GM20431 (cell line): ENCODE data around the gene MAPT.

ENCODE experiments used
- in situ Hi-C: fragments of 300-500 bp; cut with MseI, MboI; formaldehyde crosslinking; loops from one replicate; pipeline ENCODE4 v1.15.0; 2020; ENCODE audit warnings: low sequenced_read_pairs; ENCODE audit not compliant: unreplicated experiment

Gene MAPT

DNA sequence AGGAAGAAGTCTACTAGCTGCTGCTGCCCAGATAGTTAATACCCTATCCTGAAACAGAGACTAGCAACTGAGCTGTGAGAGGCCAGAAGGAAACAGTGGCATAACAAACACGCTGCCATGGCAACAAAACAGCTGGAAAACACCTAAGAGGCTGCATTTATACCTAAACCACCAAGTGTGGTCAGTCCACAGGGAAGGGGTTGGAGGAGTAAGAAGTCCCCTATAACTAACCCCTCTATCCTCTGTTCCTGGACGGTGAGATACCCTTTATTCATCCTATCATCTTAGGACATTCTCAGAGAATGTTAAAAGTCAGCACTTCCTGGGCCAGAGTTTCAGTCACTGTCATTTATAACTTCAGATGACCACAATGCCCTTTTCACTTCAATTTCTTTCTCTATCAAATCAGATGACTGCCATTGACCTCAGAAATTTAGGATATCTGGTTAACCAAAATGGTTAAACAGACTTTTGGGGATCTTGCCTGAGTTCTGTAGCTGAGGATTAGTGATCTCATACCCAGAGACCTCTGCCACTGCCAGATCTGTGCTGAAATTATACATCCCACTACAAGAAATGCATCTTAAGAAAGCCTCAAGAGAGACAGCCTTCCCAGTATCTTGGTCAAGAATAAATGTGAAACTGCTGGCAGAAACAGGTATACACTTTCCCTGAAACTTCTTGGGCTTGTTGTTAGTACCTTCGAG is 140.9 kb downstream of the MAPT start:
- in situ Hi-C loops: no loop called here

DNA sequence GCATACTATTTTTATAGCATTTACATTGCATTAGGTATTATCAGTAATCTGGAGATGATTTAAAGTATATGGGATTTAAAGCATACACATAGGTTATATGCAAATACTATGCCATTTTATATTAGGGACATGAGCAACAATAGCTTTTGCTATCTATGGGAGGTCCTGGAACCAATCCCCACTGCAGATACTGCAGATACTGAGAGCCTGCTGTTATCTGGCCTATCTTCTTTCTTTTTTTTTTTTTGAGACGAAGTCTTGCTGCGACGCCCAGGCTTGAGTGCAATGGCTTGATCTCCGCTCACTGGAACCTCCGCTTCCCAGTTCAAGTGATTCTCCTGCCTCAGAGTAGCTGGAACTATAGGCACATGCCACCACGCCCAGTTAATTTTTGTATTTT is 142.1 kb downstream of the MAPT start:
- in situ Hi-C loops: no loop called here

DNA sequence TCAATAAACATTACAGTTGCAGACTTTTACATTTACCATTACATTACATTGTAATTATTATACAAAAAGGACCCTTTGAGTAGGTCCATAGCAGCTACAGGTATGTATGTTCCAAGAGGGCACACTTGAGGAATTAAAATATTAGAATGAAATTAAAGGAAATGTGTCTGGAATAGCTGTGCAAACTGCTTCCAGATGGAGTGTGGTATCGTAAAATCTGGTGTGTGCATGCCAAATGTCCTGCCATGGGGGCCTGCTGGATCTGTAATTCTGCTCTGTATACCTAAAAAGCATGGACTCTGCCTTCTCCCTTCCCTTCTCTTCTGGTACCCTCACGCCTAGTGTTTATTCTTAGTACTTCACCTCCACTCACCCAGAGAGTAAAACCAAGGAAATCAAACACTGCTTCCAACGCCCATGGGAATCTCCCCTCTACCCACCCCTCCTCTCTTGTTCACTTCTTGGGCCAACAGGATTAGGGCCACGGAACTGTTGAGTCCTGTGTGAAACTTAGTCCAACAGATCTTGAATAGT is 143.4 kb downstream of the MAPT start:
- in situ Hi-C loops: no loop called here

DNA sequence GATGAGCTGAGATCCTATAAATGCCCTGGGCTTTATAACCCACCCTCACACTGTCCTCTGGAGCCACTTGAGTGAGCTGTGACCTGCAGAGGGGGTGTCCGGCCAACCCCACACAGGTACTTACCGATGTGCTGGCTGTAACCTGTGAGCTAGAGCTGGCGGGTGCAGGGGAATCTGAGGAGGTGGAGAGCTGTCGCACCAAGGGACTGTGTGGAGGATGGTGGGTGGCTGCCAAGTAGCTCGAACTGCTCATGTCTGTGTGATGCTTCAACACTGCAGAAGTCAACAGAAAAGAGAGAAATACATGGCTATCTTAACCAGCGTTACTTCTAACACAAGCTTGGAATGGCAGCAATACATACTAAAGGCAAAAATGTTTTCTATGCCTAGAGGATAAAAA is 144.1 kb downstream of the MAPT start:
- in situ Hi-C loops: no loop called here

DNA sequence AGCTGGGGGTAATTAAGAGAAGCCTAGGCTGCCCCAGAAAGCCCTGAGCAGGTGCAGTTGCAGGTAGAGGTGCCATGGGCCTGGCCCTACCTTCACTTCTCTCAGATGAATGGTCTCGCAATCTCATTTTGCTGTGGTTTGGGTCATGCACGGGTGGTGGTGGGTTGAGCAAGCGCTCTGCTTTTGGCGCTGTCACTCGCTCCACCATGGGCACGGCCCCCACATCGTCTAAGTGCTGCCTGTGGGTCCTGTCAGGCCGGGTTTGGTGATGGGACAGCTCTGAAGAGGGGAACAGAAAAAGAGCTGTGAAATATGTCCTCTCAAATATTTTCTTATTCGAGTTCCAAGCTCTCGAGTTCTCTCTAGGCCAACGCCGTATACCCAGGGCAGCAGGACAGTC is 144.6 kb downstream of the MAPT start:
- in situ Hi-C loops: no loop called here

DNA sequence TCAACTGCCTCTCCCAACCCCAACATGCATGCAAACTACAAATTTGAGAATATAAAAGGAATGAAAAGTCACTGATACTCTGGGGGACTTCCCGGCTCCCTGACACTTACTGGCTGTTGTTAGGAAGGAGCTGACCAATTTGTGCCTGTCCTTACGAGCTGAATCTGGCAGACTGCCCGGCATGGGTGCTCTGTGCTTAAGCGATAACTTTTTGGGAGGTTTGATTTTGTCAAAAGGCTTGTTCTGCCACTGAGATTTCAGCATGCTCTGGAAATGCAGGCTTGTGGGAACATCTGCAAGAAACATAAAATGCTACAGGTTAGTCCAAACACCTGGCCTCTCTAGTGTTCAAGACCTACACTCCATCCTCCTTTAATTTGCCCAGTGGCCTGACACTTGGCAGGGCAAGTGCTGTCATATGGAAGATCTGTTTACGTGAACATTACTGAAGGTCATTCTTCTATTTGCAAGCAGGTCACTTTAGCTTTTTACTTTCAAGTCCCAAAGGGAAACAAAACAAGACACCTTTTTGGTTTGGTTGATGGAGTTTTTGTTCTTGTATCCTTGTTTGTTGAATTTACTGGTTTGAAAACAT is 145.3 kb downstream of the MAPT start:
- in situ Hi-C loops: no loop called here

DNA sequence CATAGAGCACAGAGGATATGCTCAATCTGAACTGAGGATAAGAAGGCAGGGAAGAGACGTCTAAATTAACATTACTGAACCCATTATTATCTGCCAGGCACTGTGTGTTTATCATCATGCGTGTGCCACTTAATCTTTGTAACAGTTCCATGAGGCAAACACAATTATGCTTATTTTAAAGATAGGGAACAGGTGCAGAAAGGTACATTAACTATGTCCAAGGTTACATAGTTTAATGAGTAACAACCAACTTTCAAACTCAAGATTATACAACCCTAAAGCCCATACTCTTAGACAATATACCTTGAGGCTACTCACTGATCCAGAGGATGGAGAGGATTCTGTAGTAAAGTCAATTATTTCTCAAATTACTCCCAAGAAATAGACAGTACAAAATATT is 147.9 kb downstream of the MAPT start:
- in situ Hi-C loops: no loop called here

DNA sequence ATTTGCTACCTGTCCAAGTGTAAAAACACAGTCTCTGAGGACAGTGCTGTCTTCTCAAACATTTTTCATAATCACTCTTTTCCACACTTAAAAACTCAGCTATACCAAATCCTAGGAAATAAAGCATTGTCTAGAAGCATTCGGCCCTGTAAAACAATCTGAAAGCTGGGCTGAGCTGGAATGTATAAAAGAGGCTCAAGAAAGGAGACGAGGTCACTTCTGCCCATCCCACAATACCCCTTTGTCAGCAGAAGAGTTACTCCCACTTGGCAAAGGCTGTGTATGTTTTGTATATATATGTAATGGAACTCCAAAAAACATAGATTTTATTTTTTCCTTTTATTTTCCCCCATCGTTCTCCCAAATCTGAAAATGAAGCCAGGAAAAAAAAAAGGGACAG is 148.6 kb downstream of the MAPT start:
- in situ Hi-C loops: no loop called here

DNA sequence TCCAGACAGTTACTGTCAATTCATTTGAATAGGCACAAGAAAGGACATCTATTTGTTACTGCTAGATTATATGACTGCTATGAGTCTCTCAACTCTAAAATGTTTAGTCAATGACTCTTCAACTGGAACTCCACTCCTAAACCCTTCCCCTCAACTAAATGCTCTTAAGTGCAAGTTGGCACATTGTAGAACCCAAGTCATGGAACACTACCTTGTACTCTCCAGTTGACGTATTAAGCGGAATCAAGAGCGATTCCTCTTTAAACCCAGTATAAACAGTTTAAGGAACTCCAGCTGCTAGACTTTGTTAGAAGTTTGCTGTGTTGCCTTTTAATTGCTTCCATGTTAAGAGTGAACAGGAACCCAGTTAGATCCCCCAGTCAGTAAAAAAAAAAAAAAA is 149.3 kb downstream of the MAPT start:
- in situ Hi-C loops: no loop called here

DNA sequence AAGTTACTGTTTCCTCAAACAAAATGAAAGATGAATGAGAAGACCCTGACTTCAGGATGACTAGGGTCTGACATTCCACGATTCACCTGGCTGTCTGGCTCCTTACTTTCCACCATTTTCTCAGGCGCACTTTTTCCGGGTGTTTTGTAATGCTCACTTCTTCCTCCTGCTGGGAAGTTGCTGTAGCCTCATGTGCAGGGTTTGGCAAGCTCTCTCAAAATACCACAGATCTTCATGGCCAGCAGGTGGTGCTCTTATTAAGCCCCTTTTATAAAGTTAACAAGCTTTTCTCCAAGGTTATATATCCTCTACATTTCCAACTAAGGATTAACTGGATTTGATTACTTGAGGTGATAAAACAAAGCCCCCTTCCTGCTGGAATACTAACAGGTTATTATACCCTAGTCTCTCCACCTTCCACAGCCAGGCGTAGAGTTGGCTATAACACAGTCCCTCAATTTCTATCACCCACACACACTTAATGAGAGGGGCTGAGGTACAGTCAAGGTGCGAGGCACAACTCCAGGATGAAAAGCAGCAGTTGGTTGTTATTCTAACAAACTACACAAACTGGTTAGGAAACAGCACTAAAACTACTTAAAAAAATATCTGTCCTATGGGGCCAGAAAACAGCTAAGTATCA is 150.1 kb downstream of the MAPT start:
- in situ Hi-C loops: no loop called here

DNA sequence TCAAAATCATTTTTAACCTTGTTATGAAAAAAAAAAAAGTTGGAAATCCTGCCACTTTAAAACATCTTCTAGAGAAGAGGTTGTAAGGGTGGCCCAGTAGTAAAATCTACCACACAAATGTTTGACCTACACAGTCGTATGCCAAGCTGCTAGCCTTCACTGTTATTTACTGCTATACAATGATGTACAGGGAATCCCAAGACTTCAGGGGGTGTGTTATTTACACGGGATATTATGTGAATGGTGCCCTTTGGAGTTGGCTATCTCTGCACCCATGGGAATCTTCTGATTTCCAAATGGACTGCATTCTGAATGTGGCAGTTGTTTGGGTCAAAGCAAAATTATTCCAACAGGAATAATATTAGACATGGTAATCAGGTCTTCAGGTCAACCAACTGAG is 150.6 kb downstream of the MAPT start:
- in situ Hi-C loops: no loop called here

DNA sequence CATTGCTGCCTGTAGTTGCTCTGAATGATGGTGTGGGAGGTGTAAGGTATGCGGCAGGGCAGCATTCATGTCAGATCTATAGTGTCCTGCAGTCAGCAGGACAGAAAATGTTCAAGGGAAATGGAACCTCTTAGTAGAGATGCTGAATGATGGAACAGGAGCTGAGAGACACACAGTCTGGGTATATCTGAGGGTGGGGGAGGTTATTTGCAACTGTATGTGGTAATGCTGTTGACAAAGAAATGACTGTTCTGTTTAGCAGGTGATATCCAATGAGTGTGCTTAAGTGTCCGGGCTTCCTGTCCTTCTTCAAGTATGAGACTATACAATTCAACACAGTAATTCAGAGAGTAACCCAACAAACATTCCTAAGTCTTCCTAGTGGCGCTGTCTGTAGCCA is 151.3 kb downstream of the MAPT start:
- in situ Hi-C loops: no loop called here

DNA sequence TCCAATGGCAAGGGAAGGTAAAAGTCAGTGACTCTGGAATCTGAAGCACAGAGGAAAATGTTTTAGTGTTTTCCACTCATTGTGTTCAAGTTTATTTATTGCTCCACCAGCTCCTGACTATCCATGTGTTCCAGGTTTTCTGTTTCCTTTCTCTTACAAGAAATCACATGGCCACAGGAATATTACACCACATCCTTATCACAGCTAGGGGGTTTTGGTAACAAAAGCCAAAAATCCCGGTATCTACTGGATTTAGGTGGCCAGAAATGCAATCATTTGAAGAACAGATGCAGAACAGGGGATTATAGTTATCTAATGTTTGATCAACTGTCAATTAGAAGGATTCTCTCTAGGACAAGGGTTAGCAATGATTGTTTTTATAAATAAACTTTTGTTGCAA is 152.6 kb downstream of the MAPT start:
- in situ Hi-C loops: no loop called here

DNA sequence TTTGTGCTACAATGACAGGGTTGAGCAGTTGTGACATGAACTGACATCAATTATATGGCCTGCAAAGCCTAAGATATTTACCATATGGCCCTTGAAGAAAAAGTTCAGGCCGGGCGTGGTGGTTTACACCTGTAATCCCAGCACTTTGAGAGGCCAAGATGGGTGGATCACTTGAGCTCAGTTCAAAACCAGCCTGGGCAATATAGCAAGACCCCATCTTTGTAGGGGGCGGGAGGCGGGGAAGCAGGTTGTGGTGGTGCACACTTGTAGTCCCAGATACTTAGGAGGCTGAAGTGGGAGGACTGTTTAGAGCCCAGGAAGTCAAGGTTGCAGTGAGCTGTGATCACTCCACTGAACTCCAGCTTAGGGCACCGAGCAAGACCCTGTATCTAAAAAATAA is 153.0 kb downstream of the MAPT start:
- in situ Hi-C loops: no loop called here

DNA sequence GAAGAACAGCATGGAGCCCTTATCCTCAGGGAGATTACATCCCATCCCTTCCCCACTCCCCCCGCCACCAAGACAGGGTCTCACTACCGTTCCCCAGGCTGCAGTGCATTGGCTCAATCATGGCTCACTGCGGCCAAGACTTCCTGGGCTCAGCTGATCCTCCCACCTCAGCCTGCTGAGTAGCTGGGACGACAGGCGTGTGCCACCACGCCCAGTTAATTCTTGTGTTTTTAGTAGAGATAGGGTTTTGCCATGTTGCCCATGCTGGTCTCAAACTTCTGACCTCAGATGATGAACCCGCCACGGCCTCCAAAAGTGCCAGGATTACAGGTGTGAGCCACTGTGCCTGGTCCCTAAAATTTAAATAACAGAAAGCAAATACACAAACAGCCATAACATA is 153.5 kb downstream of the MAPT start:
- in situ Hi-C loops: no loop called here

DNA sequence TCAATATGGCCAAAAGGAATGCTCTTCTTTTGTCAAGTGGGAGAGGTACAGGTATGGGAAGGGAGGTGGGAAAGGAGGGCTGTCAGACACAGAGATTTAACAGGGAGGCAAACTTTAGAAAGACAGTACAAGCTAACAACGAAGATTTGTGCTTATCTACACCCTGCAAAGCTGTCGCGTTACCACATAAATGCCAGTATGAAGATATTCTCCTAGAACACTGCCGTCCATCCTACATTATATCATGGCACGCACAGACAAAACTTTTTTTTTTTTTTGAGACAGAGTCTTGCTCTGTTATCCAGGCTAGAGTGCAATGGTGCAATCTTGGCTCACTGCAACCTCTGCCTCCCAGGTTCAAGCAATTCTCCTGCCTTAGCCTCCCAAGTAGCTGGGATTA is 155.3 kb downstream of the MAPT start:
- in situ Hi-C loops: loop anchor here (25.0 kb wide), 1 partner anchor 138 kb away; the partner anchor contains the start of gene KANSL1

DNA sequence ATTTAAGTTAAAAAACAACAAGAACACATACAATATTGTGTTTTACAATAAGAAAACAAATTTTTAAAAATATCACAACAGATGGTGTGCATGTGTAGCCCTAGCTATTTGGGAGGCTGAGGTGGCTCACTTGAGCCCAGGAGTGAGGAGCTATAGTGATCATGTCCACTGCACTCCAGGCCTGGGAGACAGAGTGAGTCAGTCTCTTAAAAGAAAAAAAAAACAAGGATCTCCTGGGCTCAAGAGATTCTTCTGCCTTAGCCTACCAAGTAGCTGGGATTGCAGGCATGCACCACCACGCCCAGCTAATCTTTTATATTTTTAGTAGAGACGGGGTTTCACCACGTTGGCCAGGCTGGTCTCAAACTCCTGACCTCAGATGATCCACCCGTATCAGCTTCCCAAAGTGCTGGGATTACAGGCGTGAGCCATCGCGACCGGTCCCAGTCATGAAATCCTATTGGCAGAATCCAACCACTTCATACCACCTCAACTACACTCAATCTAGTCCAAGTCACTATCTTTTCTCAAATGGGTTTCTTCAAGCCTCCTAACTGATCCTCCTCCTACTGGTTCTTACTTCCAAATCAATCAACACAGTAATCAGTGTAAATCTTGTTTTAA is 159.7 kb downstream of the MAPT start:
- in situ Hi-C loops: loop anchor here (25.0 kb wide), 1 partner anchor 133 kb away; the partner anchor contains the start of gene KANSL1

DNA sequence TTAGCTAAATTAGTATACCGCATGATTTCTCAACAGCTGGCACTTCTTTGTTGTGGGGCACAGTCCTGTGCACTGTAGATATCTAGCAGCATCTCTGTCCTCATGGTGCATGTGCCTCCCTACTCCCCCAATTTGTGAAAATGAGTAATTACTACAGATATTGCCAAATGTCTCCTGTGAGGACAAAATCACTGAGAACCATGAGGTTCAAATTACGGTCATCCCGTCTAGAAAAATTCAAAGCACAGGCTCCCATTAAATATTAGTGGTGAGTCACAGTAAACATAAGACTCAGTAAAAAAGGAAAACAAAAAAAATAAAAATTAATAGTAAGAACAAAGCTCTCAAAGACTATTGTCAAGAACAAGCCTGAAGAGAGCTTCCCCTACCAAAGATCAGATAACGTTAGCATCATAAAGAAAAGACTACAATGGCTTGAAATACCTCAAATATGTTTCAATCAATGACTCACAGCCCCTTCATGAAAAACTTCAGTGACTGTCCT is 162.5 kb downstream of the MAPT start:
- in situ Hi-C loops: loop anchor here (25.0 kb wide), 1 partner anchor 130 kb away; the partner anchor contains the start of gene KANSL1

DNA sequence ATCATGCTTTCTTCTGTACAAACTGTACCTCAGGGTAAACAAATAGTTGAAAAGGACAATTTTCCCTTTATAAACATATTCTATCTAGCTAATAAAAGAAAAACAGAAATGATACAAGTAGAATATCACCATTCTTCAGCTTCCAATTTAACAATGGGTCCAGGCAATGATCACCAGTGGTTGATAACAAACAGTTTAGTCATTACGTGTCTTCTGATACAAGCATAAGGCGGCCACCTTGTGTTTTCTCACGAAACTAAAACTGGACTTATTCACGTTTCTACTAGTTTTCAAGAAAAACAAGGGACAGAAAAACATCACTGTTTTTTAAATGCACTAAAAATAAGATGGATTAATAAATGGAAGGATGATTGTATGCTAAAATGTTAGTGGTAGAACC is 163.0 kb downstream of the MAPT start:
- in situ Hi-C loops: loop anchor here (25.0 kb wide), 1 partner anchor 130 kb away; the partner anchor contains the start of gene KANSL1

DNA sequence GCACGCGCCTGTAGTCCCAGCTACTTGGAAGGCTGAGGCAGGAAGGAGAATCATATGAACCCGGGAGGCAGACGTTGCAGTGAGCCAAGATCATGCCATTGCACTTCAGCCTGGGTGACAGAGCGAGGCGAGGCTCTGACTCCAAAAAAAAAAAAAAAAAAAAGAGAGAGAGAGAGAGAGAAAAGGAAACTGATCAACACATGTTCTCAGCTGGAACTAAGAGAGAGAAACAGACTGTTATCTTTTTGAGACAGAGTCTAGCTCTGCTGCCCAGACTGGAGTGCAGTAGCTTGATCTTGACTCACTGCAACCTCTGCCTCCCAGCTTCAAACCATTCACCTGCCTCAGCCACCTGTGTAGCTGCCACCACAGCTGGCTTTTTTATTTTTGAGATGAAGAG is 165.1 kb downstream of the MAPT start:
- in situ Hi-C loops: loop anchor here (25.0 kb wide), 1 partner anchor 128 kb away; the partner anchor contains the start of gene KANSL1
